CD14-positive monocyte (primary cell): ENCODE measurements around the gene SLC1A2. TPM values are rescaled to one million over a fixed set of nuclear protein-coding genes. Genes with fewer than 3 reads are reported as not detected.
A peak's percentile ranks its signal among the peaks of the same experiment; 100 is the strongest.

Source experiments
- DNase-seq, 3 donors: peaks; one replicate each; pipeline ENCODE4 v3.0.0-alpha.2; 2011 to 2022
- H2AFZ ChIP-seq: 2 replicates; pipeline ENCODE4 v1.6.0; 2012; ENCODE audit warnings: mild to moderate bottlenecking, low read depth, low read length, inconsistent platforms; ENCODE audit not compliant: insufficient read depth, poor library complexity, severe bottlenecking
- H3K27ac ChIP-seq, 2 donors: 1 replicate in 1 of 2; 2 replicates in 1 of 2; pipeline ENCODE4 v1.5.1; 2012 to 2013; ENCODE audit warnings: low read length in 2 of 2, control low read depth in 1 of 2, inconsistent platforms in 1 of 2, low read depth in 1 of 2, mild to moderate bottlenecking in 1 of 2
- H3K27me3 ChIP-seq, 2 donors: one replicate each; pipeline versions ENCODE4 v1.6.0 to v1.6.1; 2011 to 2013; ENCODE audit warnings: low read length in 2 of 2; ENCODE audit not compliant: control insufficient read depth in 2 of 2, insufficient read depth in 2 of 2
- H3K36me3 ChIP-seq, 2 donors: replicated peaks in 1 of 2; 1 replicate in 1 of 2; 2 replicates in 1 of 2; pipeline versions ENCODE4 v1.5.1 to v1.6.1; 2012 to 2013; ENCODE audit warnings: low read length in 2 of 2, control low read depth in 1 of 2, inconsistent platforms in 1 of 2, mild to moderate bottlenecking in 1 of 2; ENCODE audit not compliant: insufficient read depth in 2 of 2, control insufficient read depth in 1 of 2
- H3K4me1 ChIP-seq, 2 donors: 1 replicate in 1 of 2; 2 replicates in 1 of 2; pipeline versions ENCODE4 v1.5.1 to v1.6.1; 2012 to 2013; ENCODE audit warnings: low read length in 2 of 2, control low read depth in 1 of 2, inconsistent platforms in 1 of 2, mild to moderate bottlenecking in 1 of 2, moderate library complexity in 1 of 2; ENCODE audit not compliant: insufficient read depth in 2 of 2, control insufficient read depth in 1 of 2
- H3K4me2 ChIP-seq: replicated peaks from 2 replicates; pipeline ENCODE3; 2012; ENCODE audit warnings: low read length, moderate library complexity, mild to moderate bottlenecking; ENCODE audit not compliant: poor library complexity, severe bottlenecking; ENCODE audit errors: extremely low read depth
- H3K4me3 ChIP-seq, 3 experiments: fragments of 200-600 bp in 1 of 3; sonication (generic) in 1 of 3; replicated peaks in 1 of 3; 1 replicate in 2 of 3; 2 replicates in 1 of 3; pipeline ENCODE4 v1.5.1; 2011 to 2013; ENCODE audit warnings: low read length in 3 of 3, mild to moderate bottlenecking in 3 of 3, control low read depth in 2 of 3, low read depth in 2 of 3, inconsistent platforms in 1 of 3, moderate library complexity in 1 of 3
- H3K79me2 ChIP-seq: 2 replicates; pipeline ENCODE4 v1.6.0; 2012; ENCODE audit warnings: mild to moderate bottlenecking, control low read depth, inconsistent platforms, low read length, moderate library complexity; ENCODE audit not compliant: insufficient read depth
- H3K9ac ChIP-seq: 2 replicates; pipeline ENCODE4 v1.6.0; 2017; ENCODE audit warnings: low read length, mild to moderate bottlenecking; ENCODE audit not compliant: insufficient read depth, poor library complexity, severe bottlenecking
- H3K9me3 ChIP-seq, 2 donors: replicated peaks in 1 of 2; 1 replicate in 1 of 2; 2 replicates in 1 of 2; pipeline versions ENCODE4 v1.5.1 to v1.6.1; 2012 to 2013; ENCODE audit warnings: low read length in 2 of 2, control low read depth in 1 of 2; ENCODE audit not compliant: control insufficient read depth in 1 of 2, insufficient read depth in 1 of 2
- H4K20me1 ChIP-seq: 2 replicates; pipeline ENCODE4 v1.6.0; 2012; ENCODE audit warnings: mild to moderate bottlenecking, low read length, control low read depth, moderate library complexity; ENCODE audit not compliant: insufficient read depth
- H3K27ac Mint-ChIP-seq, 7 donors: one replicate each; pipeline ENCODE4 v1.8.0; 2020; ENCODE audit warnings: mild to moderate bottlenecking in 7 of 7, mixed read lengths in 7 of 7, moderate library complexity in 6 of 7, inconsistent platforms in 2 of 7
- H3K27me3 Mint-ChIP-seq, 3 donors: one replicate each; pipeline ENCODE4 v1.8.0; 2021 to 2022; ENCODE audit warnings: low read depth in 3 of 3, mild to moderate bottlenecking in 3 of 3, mixed read lengths in 3 of 3, moderate library complexity in 3 of 3, inconsistent platforms in 1 of 3
- H3K36me3 Mint-ChIP-seq, 2 donors: one replicate each; pipeline ENCODE4 v1.8.0; 2020; ENCODE audit warnings: mixed read lengths in 2 of 2, inconsistent platforms in 1 of 2, mild to moderate bottlenecking in 1 of 2
- H3K4me1 Mint-ChIP-seq: one replicate; pipeline ENCODE4 v1.8.0; 2020; ENCODE audit warnings: mild to moderate bottlenecking, mixed read lengths
- H3K4me3 Mint-ChIP-seq, 2 donors: one replicate each; pipeline ENCODE4 v1.8.0; 2020; ENCODE audit warnings: mild to moderate bottlenecking in 2 of 2, mixed read lengths in 2 of 2, moderate library complexity in 1 of 2
- H3K9me3 Mint-ChIP-seq, 7 donors: one replicate each; pipeline ENCODE4 v1.8.0; 2020 to 2022; ENCODE audit warnings: mixed read lengths in 7 of 7, mild to moderate bottlenecking in 6 of 7, moderate library complexity in 6 of 7, inconsistent platforms in 2 of 7
- WGBS: methylation state at CpG from one replicate; pipeline ENCODE4 v1.1.5; 2013; ENCODE audit warnings: missing lambda C conversion rate; ENCODE audit not compliant: insufficient coverage; 5-methylcytosine and 5-hydroxymethylcytosine counted together
- intact Hi-C, 2 donors: fragments of 100-400 bp; cut with micrococcal nuclease; formaldehyde crosslinking; loops; one replicate each; pipeline versions ENCODE4 v1.15.0 to v1.15.1; 2023
- polyA plus RNA-seq, 3 donors: library from polyadenylated mRNA; depleted of rRNA in 1 of 3; unstranded in 2 of 3; stranded (reverse) in 1 of 3; fragments of 300-500 nt in 2 of 3; fragments of >200 nt in 1 of 3; fragmentation: Illumina TruSeq in 2 of 3; gene quantifications; 1 replicate in 2 of 3; 2 replicates in 1 of 3; pipeline ENCODE4 v1.2.3, GENCODE V29; 2012 to 2021
- TF ChIP-seq, protein P1 (sequence below): fragments of 200-600 bp; IDR thresholded peaks from one replicate; pipeline ENCODE4 v1.8.0; 2022; ENCODE audit warnings: antibody characterized with exemption, mild to moderate bottlenecking

The SLC1A2 gene
- polyA plus RNA-seq, 3 donors: 0.07 TPM; not detected in 2

GRCh38 chr11:35352077-35352888 lies 67.1 kb downstream of the SLC1A2 start:
- H3K27ac ChIP-seq: no peak overlapping the region
- Mint-ChIP-seq H3K27ac (peak overlapping the region in 1 of 7 donors; percentile 50), H3K4me1 (peaks cover 22% of the 10 kb centered on the region), H3K9me3 (no peaks in the 10 kb centered on the region), H3K4me3 (no peak overlapping the region), H3K36me3 (no peaks in the 10 kb centered on the region), H3K27me3 (peaks cover 0 to 2% (median 0%) of the 10 kb centered on the region in 3 donors)
- no peak overlapping the region for H3K9ac ChIP-seq
- no peaks in the 10 kb centered on the region for H4K20me1 ChIP-seq
- intact Hi-C loops: loop anchor here in 1 of 2 donors (5.0 kb wide), 1 partner anchor 35 kb away; no protein-coding TSS in a partner anchor
- no peak for DNase-seq
- TF ChIP-seq, protein P1, sequence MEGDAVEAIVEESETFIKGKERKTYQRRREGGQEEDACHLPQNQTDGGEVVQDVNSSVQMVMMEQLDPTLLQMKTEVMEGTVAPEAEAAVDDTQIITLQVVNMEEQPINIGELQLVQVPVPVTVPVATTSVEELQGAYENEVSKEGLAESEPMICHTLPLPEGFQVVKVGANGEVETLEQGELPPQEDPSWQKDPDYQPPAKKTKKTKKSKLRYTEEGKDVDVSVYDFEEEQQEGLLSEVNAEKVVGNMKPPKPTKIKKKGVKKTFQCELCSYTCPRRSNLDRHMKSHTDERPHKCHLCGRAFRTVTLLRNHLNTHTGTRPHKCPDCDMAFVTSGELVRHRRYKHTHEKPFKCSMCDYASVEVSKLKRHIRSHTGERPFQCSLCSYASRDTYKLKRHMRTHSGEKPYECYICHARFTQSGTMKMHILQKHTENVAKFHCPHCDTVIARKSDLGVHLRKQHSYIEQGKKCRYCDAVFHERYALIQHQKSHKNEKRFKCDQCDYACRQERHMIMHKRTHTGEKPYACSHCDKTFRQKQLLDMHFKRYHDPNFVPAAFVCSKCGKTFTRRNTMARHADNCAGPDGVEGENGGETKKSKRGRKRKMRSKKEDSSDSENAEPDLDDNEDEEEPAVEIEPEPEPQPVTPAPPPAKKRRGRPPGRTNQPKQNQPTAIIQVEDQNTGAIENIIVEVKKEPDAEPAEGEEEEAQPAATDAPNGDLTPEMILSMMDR: no peak
- H2AFZ ChIP-seq: no peak overlapping the region
- H3K27me3 ChIP-seq: no peaks in the 10 kb centered on the region
- no peaks in the 10 kb centered on the region for H3K9me3 ChIP-seq
- WGBS: 100% methylated on average over 2 of the region's 3 CpGs
- H3K4me3 ChIP-seq: no peak overlapping the region
- H3K4me2 ChIP-seq: no peak overlapping the region
- peaks cover 19 to 24% of the 10 kb centered on the region in 2 donors for H3K4me1 ChIP-seq
- no peaks in the 10 kb centered on the region for H3K79me2 ChIP-seq
- no peaks in the 10 kb centered on the region for H3K36me3 ChIP-seq

DNA sequence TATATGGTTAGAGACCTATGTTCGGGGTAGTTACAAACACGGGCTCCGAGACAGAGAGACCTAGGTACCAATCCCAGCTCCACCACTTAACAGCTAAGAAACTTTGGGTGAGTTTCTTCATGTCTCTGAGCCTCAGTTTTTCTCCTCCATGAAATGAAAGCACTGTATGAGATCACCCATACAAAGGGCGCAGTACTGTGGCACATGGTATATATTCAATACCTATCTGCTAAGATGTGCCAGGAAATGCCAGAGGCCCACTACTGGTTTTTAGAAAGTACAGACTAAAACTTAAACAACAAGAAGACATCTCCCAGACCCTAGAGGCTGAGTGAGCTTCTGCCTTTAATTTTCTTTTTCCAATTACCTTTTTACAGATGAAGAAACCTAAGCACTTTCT lies 69.5 kb downstream of the SLC1A2 start:
- H3K4me1 ChIP-seq: peaks cover 39 to 48% of the 10 kb centered on the region in 2 donors
- Mint-ChIP-seq H3K4me1 (peaks cover 44% of the 10 kb centered on the region), H3K36me3 (peaks cover 0 to 5% of the 10 kb centered on the region in 2 donors), H3K27me3 (peaks cover 0 to 4% (median 0%) of the 10 kb centered on the region in 3 donors), H3K9me3 (peaks cover 0 to 4% (median 0%) of the 10 kb centered on the region in 7 donors), H3K27ac (no peak overlapping the region), H3K4me3 (no peak overlapping the region)
- DNase-seq: no peak
- no peak overlapping the region for H3K27ac ChIP-seq
- WGBS: no CpG with 5 or more reads among the region's 4 CpGs
- no peaks in the 10 kb centered on the region for H3K27me3 ChIP-seq
- H3K9ac ChIP-seq: no peak overlapping the region
- no peaks in the 10 kb centered on the region for H4K20me1 ChIP-seq
- H3K4me2 ChIP-seq: no peak overlapping the region
- H3K4me3 ChIP-seq: no peak overlapping the region
- H3K9me3 ChIP-seq: no peaks in the 10 kb centered on the region
- no peaks in the 10 kb centered on the region for H3K36me3 ChIP-seq
- H2AFZ ChIP-seq: no peak overlapping the region
- no peaks in the 10 kb centered on the region for H3K79me2 ChIP-seq
- intact Hi-C loops: loop anchor here (5.0 kb wide), 2 partner anchors 33 to 42 kb away; no protein-coding TSS in a partner anchor
- TF ChIP-seq, protein P1: no peak
